Epithelial cell of proximal tubule (primary cell): ENCODE results near the gene C1orf74. TPM values are rescaled to one million over a fixed set of nuclear protein-coding genes. Genes with fewer than 3 reads are reported as not detected.

Experiments
- DNase-seq: peaks from one replicate; pipeline ENCODE4 v3.0.0-alpha.2; 2011; ENCODE audit warnings: low read depth
- H3K4me3 ChIP-seq: 2 replicates; pipeline ENCODE4 v1.5.1; 2011; ENCODE audit warnings: low read depth, mild to moderate bottlenecking, low read length
- CTCF ChIP-seq: conservative IDR thresholded peaks from 2 replicates; pipeline ENCODE4 v1.5.1; 2012; ENCODE audit warnings: low read depth, mild to moderate bottlenecking, low read length
- total RNA-seq: library from RNA; depleted of rRNA; stranded (reverse); fragments of >200 nt; gene quantifications from 2 replicates; pipeline ENCODE4 v1.2.3, GENCODE V29; 2015

Gene C1orf74
- total RNA-seq = 3.3 and 4.4 TPM in 2 replicates

GRCh38 chr1:209784265-209785169 is at the start of gene C1orf74:
TSS of gene C1orf74 (minus strand) at chr1:209784559. CDS start at chr1:209783634, 925 bp downstream.
- peak within 1 kb of the TSS; percentile 92 for H3K4me3 ChIP-seq
- TF ChIP-seq CTCF = no peak
- DNase-seq = peak; percentile 52

GRCh38 chr1:209831615-209832014 is 47.3 kb upstream of the C1orf74 start:
- no peak overlapping the region for H3K4me3 ChIP-seq
- no peak for TF ChIP-seq CTCF
- no peak for DNase-seq

- no peak for TF ChIP-seq CTCF
- no peak overlapping the region for H3K4me3 ChIP-seq
- DNase-seq = no peak
Measured at GRCh38 chr1:209830722-209831121, 46.4 kb upstream of the C1orf74 start.

GRCh38 chr1:209829716-209830115 is 45.4 kb upstream of the C1orf74 start:
- no peak for TF ChIP-seq CTCF
- DNase-seq = no peak
- no peak overlapping the region for H3K4me3 ChIP-seq

GRCh38 chr1:209827384-209828262 is 43.3 kb upstream of the C1orf74 start, which contains the start of gene UTP25:
TSS of gene UTP25 (plus strand) at chr1:209827972. CDS start at chr1:209828064, 92 bp downstream.
- peak; percentile 79 for DNase-seq
- TF ChIP-seq CTCF = peak; percentile 72
- peak within 1 kb of the TSS; percentile 96 for H3K4me3 ChIP-seq

GRCh38 chr1:209825591-209826434 is 41.5 kb upstream of the C1orf74 start:
- no peak for TF ChIP-seq CTCF
- no peak overlapping the region for H3K4me3 ChIP-seq
- no peak for DNase-seq
